HuH-7 (cell line): ENCODE measurements around the gene KMT5C.
"Not testable (repeated sequence)": the region's sequence is repeated elsewhere in the genome, so short reads cannot be mapped to it uniquely, and the experiment has no call there.

Experiments used
- DNase-seq: peaks from one replicate; pipeline ENCODE4 v3.0.0; 2011; ENCODE audit warnings: low spot score

The KMT5C gene

DNA sequence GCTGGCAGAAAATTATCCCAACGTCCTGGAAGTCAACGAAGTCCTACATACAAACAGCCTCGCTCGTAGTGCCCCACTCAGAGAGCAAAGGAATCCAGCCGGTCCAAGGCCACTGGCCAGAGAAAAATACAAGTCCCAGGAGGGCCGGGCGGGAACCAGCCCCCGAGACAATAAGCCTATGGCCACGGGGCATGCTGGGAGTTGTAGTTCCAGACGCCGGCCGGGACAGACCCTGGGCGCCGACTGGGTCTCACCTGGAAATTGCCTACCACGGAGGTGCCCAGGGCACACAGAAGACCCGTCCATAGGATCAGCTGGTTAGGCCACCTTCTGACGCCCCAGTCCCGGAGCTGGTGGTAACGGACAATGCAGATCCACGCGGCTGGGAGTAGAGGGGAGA, 19.9 kb upstream of the KMT5C start:
- peak; percentile 72 for DNase-seq

DNA sequence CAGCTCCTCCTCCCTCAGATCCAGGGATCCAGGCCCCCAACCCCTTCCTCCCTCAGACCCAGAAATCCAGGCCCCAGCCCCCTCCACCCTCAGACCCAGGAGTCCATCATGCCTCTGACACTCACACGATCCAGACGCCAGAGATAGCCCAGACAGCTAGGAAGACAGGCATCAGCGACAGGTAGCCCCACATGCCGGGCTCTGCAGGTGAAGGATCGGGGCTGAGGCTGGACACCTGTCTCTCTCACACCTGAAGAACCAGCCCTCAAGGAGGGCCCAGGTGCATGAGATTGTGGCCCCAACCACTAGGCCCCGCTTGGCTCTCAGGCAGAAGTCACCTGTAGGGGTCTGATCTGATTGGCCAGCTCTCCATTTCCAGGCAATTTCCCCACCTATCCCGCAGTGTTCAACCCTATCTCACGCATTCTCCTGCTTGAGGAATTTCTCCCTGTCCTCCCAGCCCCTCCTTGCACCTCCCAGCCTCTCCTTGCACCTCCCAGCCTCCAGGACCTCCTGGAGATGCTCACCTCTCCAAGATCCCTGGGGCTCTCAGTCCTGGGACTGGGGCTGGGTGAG, 18.7 kb upstream of the KMT5C start:
- DNase-seq = no peak

DNA sequence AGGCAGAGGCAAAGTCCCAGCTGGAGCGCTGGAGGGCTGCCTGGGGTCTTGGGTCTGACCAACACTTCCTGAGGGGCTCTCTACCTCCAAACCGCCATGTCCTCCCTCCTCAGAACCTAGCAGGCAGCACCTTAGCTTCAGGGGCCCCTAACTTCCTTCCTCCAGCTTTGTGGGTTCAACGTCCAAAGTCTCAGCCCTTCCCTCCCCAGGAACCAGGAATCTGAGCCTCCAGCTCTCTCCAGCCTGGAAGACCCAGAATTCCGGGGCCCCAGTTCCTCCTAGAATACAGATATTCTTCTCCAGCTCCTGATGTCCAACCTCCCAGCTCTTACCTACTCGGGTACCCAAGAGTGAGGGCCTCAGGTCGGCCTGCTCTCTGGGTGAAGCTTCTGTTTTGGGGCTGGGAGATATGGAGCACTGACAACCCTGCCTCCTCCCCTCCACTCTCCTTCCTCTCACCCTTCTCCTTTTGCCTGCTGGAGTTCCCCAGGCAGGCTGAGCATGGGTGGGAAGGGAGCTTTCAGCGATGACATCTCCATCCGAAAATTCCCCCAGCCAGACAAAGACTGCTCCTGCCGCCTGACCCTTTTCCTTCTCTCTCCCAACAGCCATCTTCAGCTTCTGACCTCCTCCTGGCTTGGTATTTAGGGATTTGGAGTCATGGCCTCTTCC, 18.1 kb upstream of the KMT5C start:
- DNase-seq = no peak

DNA sequence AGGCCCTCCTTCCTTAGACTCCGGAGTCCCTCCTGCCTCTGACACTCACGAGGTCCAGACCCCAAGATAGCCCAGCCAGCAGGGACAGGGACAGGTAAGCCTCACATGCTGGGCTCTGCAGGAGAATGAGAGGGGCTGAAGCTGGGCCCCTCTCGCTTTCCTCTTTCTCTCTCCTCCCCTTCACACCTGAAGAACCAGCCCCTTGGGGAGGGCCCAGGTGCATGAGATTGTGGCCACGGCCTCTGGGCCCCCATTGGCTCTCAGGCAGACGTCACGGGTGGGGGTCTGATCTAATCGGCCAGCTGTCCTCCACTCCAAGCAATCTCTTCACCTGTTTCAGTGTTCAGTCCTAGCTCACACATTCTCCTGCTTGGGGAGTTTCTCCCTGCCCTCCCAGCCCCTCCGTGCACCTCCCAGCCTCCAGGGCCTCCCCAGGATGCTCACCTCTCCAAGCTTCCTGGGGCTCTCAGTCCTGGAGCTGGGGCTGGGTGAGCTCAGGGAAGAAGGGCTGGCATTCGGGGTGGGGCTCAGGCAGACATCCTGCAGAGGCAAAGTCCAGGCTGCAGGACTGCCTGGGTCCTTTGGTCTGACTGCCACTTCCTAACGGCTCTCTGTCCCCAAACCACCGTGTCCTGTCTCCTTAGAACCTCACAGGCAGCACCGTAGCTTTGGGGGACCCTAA, 17.3 kb upstream of the KMT5C start:
- DNase-seq = no peak

DNA sequence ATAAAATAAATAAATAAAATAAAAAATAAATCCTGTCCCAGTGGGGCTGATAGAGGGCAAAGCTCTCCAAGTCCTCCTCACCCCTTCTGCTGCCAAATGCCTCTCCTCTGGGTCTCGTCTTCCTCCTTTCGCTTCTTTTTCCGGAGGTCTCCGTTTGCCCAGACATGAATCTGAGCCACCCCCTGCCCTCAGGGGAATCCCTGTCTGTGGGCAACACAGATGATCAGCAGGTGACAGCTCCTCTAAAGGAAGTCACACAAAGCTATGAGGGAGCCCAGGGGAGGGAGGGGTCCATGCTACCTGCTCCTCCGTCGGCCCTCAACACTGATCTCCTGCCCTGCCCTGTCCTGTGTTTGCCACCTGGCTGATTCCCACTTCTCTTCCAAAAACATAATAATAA, 15.0 kb upstream of the KMT5C start:
- DNase-seq = no peak

DNA sequence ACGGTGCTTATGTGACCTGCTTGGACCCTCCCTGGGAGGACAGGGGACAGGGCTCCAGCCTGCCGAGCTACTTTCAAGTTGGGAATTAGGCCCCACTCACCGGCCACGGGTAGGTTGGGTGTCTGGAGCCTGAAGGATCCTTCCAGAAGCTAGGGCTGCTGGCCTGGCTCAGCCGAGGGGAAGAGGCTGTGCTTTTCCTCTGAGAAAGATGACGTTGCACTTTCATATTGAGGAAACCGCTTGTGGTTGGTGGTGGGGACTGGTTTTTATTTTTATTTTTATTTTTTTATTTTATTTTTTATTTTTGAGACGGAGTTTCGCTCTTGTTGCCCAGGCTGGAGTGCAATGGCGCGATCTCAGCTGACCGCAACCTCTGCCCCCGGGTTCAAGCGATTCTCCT, 14.5 kb upstream of the KMT5C start, which contains the start of gene TMEM150B:
Gene TMEM150B, minus strand, starts transcription at position 170 of the 400 bp plus-strand sequence. CDS start 4,305 bp downstream, outside the sequence.
- DNase-seq = no peak

DNA sequence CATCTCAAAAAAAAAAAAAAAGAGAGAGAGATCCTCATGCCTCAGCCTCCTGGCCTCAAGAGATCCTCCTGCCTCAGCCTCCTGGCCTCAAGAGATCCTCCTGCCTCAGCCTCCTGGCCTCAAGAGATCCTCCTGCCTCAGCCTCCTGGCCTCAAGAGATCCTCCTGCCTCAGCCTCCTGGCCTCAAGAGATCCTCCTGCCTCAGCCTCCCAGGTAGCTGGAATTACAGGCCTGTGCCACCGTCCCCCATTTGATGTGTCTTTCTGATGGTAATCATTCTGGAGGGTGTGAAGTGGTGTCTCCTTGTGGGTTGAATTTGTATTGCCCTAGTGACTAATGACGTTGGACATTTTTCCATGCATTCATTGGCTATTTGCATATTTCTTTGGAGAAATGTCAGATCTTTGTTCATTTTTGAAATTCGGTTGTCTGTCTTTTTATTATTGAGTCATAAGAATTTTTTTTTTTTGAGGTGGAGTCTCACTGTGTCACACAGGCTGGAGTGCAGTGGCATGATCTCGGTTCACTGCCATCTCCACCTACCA, 10.8 kb upstream of the KMT5C start:
- not testable (repeated sequence) for DNase-seq

DNA sequence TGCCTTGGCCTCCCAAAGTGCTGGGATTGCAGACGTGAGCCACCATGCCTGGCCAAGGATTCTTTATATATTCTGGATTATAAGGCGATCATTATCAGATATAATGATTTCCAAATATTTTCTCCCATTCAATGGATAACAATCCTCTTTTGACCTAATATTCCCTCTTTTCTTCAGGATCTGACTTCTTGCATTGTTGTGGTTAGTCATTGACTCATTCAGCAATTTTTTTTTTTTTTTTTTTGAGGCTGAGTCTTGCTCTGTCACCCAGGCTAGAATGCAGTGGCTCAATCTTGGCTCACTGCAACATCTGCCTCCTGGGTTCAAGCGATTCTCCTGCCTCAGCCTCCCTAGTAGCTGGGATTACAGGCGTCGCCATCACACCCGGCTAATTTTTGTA, 9.9 kb upstream of the KMT5C start:
- not testable (repeated sequence) for DNase-seq

DNA sequence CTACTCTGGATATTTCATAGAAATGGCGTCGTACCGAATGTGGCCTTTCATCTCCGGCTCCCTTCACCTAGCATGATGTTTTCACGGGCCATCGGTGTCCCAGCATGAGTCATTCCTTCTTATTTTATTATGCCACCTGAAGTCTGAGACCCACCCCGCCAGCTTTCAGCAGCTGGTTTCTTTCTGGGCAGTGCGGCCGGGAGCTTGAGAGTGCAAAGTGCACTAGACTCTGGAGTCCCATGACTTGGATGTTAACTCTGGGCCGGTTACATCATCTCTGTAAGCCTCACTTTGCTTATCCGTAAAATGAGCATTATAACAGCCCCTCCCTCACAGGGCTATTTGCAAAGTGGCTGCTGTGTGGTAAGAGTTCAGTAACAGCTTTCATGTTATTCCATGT, 5.8 kb upstream of the KMT5C start:
- DNase-seq = peak; percentile 71

DNA sequence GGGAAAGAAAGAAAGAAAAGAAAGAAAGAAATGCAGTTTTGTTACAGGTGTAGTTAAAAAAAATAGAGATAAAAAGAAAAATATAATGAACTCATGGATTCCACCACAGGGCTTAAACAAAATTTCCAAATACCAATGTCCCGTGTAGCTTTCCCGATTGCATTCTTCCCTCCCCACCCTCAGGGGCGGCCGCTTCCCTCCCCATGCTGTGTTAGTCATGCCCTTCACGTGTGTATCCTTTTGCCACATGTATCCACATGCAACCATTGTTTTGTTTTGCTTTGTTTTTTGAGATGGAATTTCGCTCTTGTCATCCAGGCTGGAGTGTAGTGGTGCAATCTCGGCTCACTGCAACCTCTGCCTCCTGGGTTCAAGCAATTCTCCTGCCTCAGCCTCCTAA, 3.6 kb upstream of the KMT5C start:
- no peak for DNase-seq

DNA sequence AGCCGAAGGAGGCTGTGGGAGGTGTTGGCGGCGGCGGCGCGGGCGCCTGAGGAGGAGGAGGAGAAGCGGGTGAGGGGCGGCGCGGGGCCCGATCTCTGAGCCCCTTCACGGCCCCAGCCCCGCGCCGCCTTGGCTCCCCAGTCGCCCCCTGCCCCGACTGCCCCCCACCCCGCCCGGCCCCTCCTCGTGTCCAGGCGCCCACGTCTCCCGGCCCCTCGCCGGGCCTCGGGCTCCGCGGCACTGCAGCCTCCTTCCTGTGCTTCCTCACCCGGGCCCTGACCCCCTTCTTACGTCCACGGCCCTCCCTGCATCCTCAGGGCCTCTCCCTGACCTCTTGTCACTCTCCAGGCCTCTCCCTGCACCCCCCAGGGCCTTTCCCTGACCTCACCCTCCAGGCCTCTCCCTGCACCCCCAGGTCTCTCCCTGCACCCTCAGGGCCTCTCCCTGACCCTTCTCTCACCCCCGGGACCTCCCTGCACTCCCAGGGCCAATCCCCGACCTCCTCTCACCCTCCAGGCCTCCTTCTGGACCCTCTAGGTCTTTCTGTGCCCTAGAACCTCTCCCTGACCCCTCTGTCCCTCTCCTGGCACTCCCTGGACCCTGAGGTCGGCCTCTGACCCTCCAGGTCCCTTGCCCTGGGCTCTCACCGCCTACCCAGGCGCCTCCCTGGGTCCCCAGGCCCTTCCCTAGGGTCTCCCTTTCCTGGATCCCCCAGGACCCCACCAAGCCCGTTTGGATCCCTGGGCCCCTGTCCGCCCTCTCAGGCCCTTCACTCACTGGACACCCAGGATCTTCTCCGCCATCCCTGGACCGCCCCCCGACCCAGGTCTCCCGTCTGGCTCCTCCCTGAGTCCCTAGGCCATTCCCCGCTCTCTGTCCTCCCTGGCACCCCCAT, 460 bp downstream of the KMT5C start:
- DNase-seq = no peak

DNA sequence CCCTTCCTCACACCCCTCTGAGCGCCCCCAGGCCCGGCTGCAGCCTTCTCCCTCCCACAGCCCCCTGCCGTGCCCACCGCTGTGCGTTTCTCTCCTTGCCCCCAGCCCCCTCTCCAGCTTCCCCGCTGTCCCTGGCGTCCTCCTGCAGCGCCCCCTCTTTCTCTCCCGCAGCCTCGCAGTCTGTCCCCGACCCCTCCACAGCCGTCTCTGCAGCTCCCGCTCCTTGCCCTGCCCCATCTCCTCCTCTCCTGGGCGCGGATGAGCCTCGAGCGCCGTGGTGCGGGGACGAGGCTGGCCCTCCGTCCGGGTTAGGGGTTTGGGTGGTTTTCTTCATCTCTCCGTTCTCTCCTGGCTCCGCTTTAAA, 1.1 kb downstream of the KMT5C start:
- no peak for DNase-seq

DNA sequence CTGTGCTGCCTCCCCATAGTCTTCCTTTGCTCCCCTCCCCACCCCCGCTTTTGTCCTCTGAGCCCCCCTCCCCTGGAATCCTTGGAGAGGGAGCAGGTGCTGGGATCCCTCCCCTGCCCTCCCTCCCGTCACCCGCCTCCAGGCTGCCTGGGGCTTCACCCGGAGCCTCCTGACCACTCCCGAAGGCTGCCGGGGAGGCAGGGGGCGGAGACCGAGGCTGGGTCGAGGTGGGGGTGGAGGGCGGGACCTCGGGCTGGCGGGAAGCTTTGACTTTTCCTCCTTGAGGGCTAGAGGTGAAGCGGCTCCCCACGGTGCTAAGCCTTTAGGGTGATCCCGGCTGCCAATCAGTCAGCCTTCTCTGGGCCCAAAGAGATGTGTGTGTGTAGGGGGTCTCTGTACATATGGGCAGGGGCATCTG, 1.5 kb downstream of the KMT5C start:
- peak; percentile 96 for DNase-seq

DNA sequence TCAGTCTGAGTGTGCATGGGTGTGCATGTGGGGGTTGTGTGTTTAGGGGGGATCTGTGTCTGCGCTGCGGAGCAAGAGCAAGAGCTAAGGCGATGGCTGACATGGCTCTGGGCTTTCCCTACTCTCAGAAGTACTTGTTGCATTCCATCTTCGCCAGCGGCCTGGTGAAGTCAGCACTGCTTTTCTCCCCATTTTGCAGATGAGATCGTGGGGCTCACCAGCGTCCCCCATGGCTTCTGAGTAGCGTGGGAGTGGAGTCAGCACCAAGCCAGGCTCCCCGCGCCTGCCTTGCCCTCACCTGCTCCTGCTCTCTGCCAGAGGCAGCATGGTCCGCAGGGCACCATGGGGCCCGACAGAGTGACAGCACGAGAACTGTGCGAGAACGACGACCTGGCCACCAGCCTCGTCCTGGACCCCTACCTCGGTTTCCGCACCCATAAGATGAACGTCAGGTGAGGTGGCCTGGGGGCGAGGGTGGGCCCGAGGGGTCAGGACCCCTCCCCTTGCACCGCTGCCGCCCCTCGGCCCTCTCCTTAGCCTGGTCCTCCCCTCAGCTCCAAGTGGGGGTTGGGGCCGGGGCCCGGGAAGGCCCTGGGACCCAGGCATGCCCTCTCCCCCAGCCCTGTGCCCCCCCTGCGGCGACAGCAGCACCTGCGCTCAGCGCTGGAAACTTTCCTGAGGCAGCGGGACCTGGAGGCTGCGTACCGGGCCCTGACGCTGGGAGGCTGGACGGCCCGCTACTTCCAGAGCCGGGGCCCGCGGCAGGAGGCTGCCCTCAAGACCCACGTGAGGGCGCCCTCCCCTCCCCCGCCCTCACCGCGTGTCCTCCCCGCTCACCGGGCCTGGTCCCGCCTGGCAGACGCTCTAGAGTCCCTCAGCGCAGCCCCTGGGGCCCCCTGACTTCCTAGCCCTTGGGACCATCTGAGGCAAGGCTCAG, 2.2 kb downstream of the KMT5C start:
- no peak for DNase-seq

DNA sequence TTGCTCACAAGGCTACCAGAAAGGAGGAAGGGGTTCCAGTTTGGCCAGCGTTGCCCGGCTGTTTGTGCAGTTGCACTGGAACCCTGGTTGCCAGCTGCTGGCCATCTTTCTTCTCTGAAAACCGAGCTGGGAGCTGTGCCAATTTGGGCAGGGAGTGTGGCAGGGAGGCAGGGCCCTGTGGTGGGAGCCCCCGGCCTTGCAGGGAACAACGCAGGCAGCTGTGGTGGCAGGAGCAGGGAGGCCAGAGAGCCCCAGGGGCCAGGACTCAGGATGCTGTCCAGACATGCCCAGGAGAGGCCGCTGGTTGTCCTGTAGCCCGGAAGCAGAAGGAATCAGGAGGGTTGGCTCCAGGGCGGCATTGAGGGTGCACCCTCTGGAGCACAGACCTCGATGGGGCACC, 4.8 kb downstream of the KMT5C start:
- no peak for DNase-seq

DNA sequence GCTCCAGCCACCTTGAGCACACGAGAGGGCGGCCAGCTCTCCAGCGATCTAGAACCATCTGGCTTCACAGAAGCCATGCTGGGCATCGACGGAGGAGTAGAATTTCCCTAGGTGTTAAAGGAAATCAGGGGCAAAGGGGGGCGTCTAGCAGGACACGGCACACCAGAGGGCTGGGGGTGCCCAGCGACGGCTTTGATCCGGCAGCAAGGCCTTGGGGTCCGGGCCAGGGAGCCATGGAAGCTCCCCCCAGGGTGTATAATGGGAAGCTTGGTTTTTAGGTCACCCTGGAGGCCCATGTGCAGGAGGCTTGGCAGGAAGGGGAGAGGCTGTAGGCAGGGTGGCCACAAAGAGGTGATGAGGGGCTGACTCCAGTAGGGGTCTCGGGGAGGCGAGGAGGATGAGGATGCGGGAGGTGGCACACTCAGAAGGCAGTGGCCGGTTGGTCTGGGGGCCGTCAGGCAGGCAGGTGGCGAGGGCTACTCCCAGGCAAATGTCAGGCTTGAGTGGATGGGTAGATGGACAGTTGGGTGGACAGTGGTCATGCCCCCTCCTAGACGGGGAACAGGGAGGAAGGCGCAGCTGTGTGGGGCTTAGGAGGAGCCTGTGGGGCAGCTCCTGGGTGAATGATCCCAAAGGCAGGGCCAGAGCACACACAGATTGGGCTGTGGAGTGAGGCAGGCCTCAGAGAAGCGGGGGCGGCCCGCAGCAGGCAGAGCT, 5.6 kb downstream of the KMT5C start:
- no peak for DNase-seq

DNA sequence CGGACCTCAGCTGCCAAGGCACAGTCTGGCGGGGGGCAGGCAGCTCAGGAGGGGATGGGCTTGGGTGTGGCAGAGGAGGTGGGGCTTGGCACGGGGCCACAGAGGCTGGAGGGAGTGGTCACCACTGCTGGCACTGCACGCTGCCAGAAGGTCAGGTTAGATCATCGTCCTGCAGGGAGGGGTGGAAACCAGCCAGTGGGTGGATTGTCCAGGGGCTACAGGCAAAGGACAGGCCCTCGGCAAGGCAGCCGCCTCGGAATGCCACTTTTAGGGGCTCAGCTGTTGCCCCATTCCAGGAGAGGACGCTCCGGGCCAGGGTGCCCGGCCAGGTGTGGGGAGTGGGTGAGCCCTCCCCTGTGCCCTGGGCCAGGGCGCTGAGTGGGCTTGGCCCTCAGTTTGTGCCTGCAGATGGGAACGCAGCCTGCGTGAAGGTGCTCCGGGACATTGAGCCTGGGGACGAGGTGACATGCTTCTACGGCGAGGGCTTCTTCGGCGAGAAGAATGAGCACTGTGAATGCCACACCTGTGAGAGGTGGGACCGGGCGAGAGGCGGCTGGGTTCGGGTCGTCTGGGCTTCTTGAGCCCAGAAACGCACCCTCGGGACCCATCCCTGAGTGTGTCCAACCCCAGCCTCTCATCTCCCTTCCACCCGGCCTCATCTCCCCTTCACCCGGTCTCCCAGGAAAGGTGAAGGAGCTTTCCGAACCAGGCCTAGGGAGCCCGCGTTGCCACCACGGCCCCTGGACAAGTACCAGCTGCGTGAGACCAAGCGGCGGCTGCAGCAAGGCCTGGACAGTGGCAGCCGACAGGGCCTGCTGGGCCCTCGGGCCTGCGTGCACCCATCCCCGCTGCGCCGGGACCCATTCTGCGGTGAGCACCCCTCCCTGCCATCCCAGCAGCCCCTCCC, 6.4 kb downstream of the KMT5C start:
- DNase-seq = no peak

DNA sequence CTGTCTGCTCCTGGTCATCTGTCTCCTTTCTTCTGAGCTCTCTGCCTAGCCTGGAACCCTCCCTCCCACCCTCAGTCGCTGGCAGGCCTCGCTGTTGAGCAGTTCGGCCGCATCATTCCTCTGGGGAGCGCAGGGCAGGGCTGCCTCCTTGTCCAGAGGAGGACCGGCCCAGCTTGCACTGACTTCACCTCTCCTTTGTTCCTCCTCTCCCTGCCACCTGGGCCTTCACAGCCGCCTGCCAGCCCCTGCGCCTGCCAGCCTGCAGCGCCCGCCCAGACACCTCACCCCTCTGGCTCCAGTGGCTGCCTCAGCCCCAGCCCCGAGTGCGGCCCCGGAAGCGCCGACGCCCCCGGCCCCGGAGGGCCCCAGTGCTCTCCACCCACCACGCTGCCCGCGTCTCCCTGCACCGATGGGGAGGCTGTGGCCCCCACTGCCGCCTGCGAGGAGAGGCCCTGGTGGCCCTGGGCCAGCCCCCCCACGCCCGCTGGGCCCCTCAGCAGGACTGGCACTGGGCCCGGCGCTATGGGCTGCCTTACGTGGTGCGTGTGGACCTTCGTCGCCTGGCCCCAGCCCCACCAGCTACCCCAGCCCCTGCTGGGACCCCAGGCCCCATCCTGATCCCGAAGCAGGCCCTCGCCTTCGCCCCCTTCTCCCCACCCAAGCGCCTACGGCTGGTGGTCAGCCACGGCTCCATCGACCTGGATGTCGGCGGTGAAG, 7.2 kb downstream of the KMT5C start:
- no peak for DNase-seq
